A673 (cell line): Measurements from ENCODE around the gene MORN5. TPM values are rescaled to one million over a fixed set of nuclear protein-coding genes. Genes with fewer than 3 reads are reported as not detected.

Experiments used
- BruUV-seq: library from RNA; stranded (reverse); fragments of 400-500 nt; replicated peaks from 2 replicates; lab custom pipeline; 2021; lab: Mats Ljungman, UMichigan
- CTCF ChIA-PET: fragments of 300-600 bp; sonication (Branson Sonifier 250); formaldehyde crosslinking; loops from one replicate; lab custom pipeline; 2022; ENCODE audit warnings: antibody characterized with exemption; lab: Charles Lee
- POLR2A ChIA-PET: fragments of 300-600 bp; sonication (Branson Sonifier 250); formaldehyde crosslinking; loops from one replicate; lab custom pipeline; 2022; ENCODE audit warnings: antibody characterized with exemption; ENCODE audit not compliant: low non-redundant PET; lab: Charles Lee
- DNase-seq: peaks from one replicate; pipeline ENCODE4 v3.0.0-alpha.2; 2015; ENCODE audit warnings: low spot score
- H3K27ac ChIP-seq: fragments of 200-600 bp; sonication (generic); 2 replicates; pipeline ENCODE4 v1.5.1; 2016; ENCODE audit warnings: mixed run types, low read depth, mild to moderate bottlenecking, mixed read lengths, antibody characterized with exemption, low read length; ENCODE audit not compliant: poor library complexity, severe bottlenecking
- H3K27me3 ChIP-seq: fragments of 200-600 bp; sonication (generic); replicated peaks from 2 replicates; pipeline ENCODE4 v1.6.1; 2017; ENCODE audit warnings: mixed run types, low read depth, mild to moderate bottlenecking, mixed read lengths, antibody characterized with exemption, low read length; ENCODE audit not compliant: insufficient read depth, poor library complexity
- H3K36me3 ChIP-seq: fragments of 200-600 bp; sonication (generic); 2 replicates; pipeline ENCODE4 v1.6.1; 2016; ENCODE audit warnings: mixed run types, mild to moderate bottlenecking, mixed read lengths, antibody characterized with exemption, low read length; ENCODE audit not compliant: insufficient read depth, poor library complexity, severe bottlenecking
- H3K4me1 ChIP-seq: fragments of 200-600 bp; sonication (generic); 2 replicates; pipeline ENCODE4 v1.6.1; 2017; ENCODE audit warnings: mixed run types, mild to moderate bottlenecking, mixed read lengths, antibody characterized with exemption, low read length; ENCODE audit not compliant: insufficient read depth, poor library complexity, severe bottlenecking
- H3K4me3 ChIP-seq: fragments of 200-600 bp; sonication (generic); 2 replicates; pipeline ENCODE4 v1.5.1; 2016; ENCODE audit warnings: low read depth, mixed run types, mild to moderate bottlenecking, mixed read lengths, low read length; ENCODE audit not compliant: poor library complexity, severe bottlenecking
- H3K9me3 ChIP-seq: fragments of 200-600 bp; sonication (generic); 2 replicates; pipeline ENCODE4 v1.6.1; 2016; ENCODE audit warnings: mixed run types, low read depth, mild to moderate bottlenecking, mixed read lengths, antibody characterized with exemption, low read length; ENCODE audit not compliant: poor library complexity, severe bottlenecking
- CTCF ChIP-seq: fragments of 300-800, 200-600 bp; sonication (generic); conservative IDR thresholded peaks from 2 replicates; pipeline ENCODE4 v1.5.1; 2017; ENCODE audit warnings: low read depth, mild to moderate bottlenecking, antibody characterized with exemption, low read length, moderate library complexity, mixed read lengths
- EZH2 ChIP-seq: fragments of 200-600 bp; sonication (generic); IDR thresholded peaks from 2 replicates; pipeline ENCODE4 v1.6.1; 2017; ENCODE audit warnings: borderline replicate concordance, low read depth, mild to moderate bottlenecking, mixed read lengths, antibody characterized with exemption, low read length; ENCODE audit not compliant: poor library complexity, severe bottlenecking
- intact Hi-C: fragments of 100-400 bp; cut with micrococcal nuclease; formaldehyde crosslinking; loops from one replicate; pipeline ENCODE4 v1.10.0; 2022; ENCODE audit not compliant: unreplicated experiment
- total RNA-seq: library from RNA; stranded (reverse); gene quantifications from 2 replicates; pipeline ENCODE4 v1.2.3, GENCODE V29; 2021

MORN5 gene
- total RNA-seq, 1 experiment from 2014 or later: not detected

DNA sequence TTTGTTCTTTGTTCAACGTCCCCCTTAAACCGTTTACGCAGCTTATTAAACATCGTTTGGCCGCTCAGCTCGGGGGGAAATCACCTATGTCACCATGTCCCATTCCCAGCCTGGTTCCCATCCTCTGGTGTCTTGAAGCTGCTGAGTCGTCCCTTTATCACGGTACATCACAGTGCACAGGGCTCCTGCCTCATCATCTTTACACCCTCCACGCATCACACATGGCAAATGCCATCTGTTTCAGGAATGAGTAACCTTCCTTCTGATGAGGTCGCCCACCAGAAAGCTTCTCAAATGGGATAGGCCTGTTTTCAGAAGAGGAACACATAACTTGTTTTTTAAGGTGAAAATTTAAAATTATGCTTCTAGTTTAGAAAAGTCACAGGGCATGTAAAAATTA, 77.0 kb downstream of the MORN5 start:
- H3K9me3 ChIP-seq: no peaks in the 10 kb centered on the region
- no TSS peak for BruUV-seq
- intact Hi-C loops: no loop called here
- H3K36me3 ChIP-seq: peaks cover 16% of the 10 kb centered on the region
- CTCF ChIA-PET: no interaction called here
- POLR2A ChIA-PET: no interaction called here
- no peaks in the 10 kb centered on the region for H3K4me1 ChIP-seq
- no peak for DNase-seq
- TF ChIP-seq CTCF (no peak), EZH2 (no peak)
- peaks cover 28% of the 10 kb centered on the region for H3K27me3 ChIP-seq
- H3K27ac ChIP-seq: no peak overlapping the region
- H3K4me3 ChIP-seq: no peak overlapping the region

GRCh38 chr9:122239722-122240121, 80.0 kb downstream of the MORN5 start:
- intact Hi-C loops: no loop called here
- Histone ChIP-seq H3K27me3 (peaks cover under 1% of the 10 kb centered on the region), H3K36me3 (peaks cover 41% of the 10 kb centered on the region), H3K27ac (no peak overlapping the region), H3K9me3 (no peaks in the 10 kb centered on the region), H3K4me1 (no peaks in the 10 kb centered on the region), H3K4me3 (no peak overlapping the region)
- no peak for TF ChIP-seq CTCF
- TF ChIP-seq EZH2: no peak
- ChIA-PET CTCF (no interaction called here), POLR2A (no interaction called here)
- no peak for DNase-seq
- no TSS peak for BruUV-seq

DNA sequence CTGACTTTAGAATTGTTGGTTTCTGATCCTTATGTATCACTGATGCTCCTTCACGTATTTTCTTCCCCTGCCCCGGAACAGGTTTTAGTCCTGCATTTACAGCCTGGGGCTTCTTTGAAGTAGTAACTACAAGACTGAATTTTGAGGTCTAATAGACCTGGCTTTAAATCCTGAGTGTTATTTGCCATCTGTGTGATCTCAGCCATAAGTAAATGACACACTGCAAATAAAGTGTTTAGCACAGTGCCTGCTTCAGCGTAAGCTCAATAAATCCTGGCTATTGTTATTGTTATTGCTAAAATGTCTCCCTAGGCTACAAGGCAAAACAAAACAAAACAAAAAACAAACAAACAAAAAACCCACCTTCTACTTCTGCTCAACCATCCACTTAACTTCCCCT, 84.6 kb downstream of the MORN5 start:
- intact Hi-C loops: no loop called here
- no peaks in the 10 kb centered on the region for H3K27me3 ChIP-seq
- ChIA-PET POLR2A (no interaction called here), CTCF (no interaction called here)
- H3K27ac ChIP-seq: no peak overlapping the region
- peaks cover 61% of the 10 kb centered on the region for H3K36me3 ChIP-seq
- no peak for DNase-seq
- no peaks in the 10 kb centered on the region for H3K9me3 ChIP-seq
- H3K4me1 ChIP-seq: no peaks in the 10 kb centered on the region
- TF ChIP-seq CTCF (no peak), EZH2 (no peak)
- no TSS peak for BruUV-seq
- no peak overlapping the region for H3K4me3 ChIP-seq
